K562 (cell line): ENCODE data around the gene LUZP1.

Source experiments
- E2F5 ChIP-seq: sonication (generic); formaldehyde crosslinking; IDR thresholded peaks from 2 replicates; pipeline ENCODE4 v1.8.0; 2022; ENCODE audit warnings: mild to moderate bottlenecking, missing genetic modification reagents
- MEF2A ChIP-seq: IDR thresholded peaks from 2 replicates; pipeline ENCODE4 v1.6.1; 2011; ENCODE audit warnings: low read depth, mild to moderate bottlenecking, low read length, moderate library complexity; ENCODE audit not compliant: control insufficient read depth
- MTF1 ChIP-seq: fragments of 250-450 bp; sonication (Bioruptor Pico); IDR thresholded peaks from 2 replicates; pipeline ENCODE4 v1.9.0; 2021; ENCODE audit warnings: moderate library complexity, mild to moderate bottlenecking, inconsistent platforms, borderline replicate concordance
- SP2 ChIP-seq: IDR thresholded peaks from 2 replicates; pipeline ENCODE4 v1.6.1; 2011; ENCODE audit warnings: mild to moderate bottlenecking, low read depth, low read length, moderate library complexity; ENCODE audit not compliant: poor library complexity, severe bottlenecking; ENCODE audit errors: extremely low read depth
- TRIM28 ChIP-seq: fragments of 450-650 bp; IDR thresholded peaks from 2 replicates; pipeline ENCODE4 v1.6.1; 2017
- ZFX ChIP-seq: sonication (generic); formaldehyde crosslinking; IDR thresholded peaks from 2 replicates; pipeline ENCODE4 v1.8.0; 2022; ENCODE audit warnings: mild to moderate bottlenecking, missing genetic modification reagents, moderate library complexity
- ZNF277 ChIP-seq: fragments of 250-450 bp; sonication (Bioruptor Pico); IDR thresholded peaks from 2 replicates; pipeline ENCODE4 v1.8.0; 2022; ENCODE audit warnings: inconsistent platforms, mild to moderate bottlenecking, moderate library complexity, borderline replicate concordance
- ZNF41 ChIP-seq: fragments of 250-450 bp; sonication (Bioruptor Pico); conservative IDR thresholded peaks from 2 replicates; pipeline ENCODE4 v1.4.0; 2020; ENCODE audit warnings: mild to moderate bottlenecking
- ZSCAN32 ChIP-seq: fragments of 450-650 bp; formaldehyde crosslinking; IDR thresholded peaks from 2 replicates; pipeline ENCODE4 v1.4.0; 2020; ENCODE audit warnings: mild to moderate bottlenecking, moderate library complexity

GRCh38 chr1:23208527-23208926 is 39.9 kb upstream of the LUZP1 start:
- TF ChIP-seq ZNF277 (no peak), ZFX (CRISPR knock-in tag) (no peak), MEF2A (no peak), E2F5 (CRISPR knock-in tag) (no peak), ZSCAN32 (no peak), TRIM28 (no peak), ZNF41 (CRISPR knock-in tag) (no peak), MTF1 (CRISPR knock-in tag) (no peak), SP2 (no peak)
